ENCODE measurements around the gene PCDH9. TPM values are rescaled to one million over a fixed set of nuclear protein-coding genes. Genes with fewer than 3 reads are reported as not detected.

Gene PCDH9
- total RNA-seq, 1 experiment from 2014 or later: 0.11 TPM

DNA sequence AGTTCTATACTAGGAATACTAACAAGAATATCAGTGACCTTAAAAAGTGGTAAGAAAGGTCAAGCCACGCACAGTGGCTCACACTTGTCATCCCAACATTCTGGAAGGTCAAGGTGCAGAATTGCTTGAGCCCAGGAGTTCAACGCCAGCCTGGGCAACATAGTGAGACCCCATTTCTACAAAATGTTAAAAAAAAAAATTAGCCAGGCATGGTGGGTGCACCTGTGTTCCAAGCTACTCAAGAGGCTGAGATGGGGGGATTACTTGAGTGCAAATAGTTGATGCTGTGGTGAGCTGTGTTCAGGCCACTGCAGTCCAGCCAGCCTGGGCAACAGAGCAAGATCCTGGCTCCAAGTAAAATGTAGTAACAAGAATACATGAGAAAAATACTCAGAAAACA, 61.8 kb downstream of the PCDH9 start:
- Mint-ChIP-seq H3K4me1 (ENCODE audit: low read depth, unreplicated experiment) (no peaks in the 10 kb centered on the region), H3K4me3 (ENCODE audit: unreplicated experiment) (no peak overlapping the region), H3K9me3 (ENCODE audit: unreplicated experiment) (no peaks in the 10 kb centered on the region), H3K27me3 (ENCODE audit: insufficient read depth, unreplicated experiment) (no peaks in the 10 kb centered on the region), H3K36me3 (ENCODE audit: insufficient read depth, unreplicated experiment) (no peaks in the 10 kb centered on the region), H3K27ac (ENCODE audit: unreplicated experiment) (no peak overlapping the region)
- Histone ChIP-seq H3K36me3 (ENCODE audit: control insufficient read depth, insufficient read depth, low read length) (no peaks in the 10 kb centered on the region), H3K9me3 (no peaks in the 10 kb centered on the region), H3K4me1 (no peaks in the 10 kb centered on the region), H3K4me3 (ENCODE audit: low read depth, low read length) (no peak overlapping the region), H3K27me3 (replicated peaks; ENCODE audit: control insufficient read depth, insufficient read depth, low read length) (no peaks in the 10 kb centered on the region)
- ChIA-PET CTCF (no interaction called here), POLR2A (no interaction called here)
- TF ChIP-seq, protein P1, sequence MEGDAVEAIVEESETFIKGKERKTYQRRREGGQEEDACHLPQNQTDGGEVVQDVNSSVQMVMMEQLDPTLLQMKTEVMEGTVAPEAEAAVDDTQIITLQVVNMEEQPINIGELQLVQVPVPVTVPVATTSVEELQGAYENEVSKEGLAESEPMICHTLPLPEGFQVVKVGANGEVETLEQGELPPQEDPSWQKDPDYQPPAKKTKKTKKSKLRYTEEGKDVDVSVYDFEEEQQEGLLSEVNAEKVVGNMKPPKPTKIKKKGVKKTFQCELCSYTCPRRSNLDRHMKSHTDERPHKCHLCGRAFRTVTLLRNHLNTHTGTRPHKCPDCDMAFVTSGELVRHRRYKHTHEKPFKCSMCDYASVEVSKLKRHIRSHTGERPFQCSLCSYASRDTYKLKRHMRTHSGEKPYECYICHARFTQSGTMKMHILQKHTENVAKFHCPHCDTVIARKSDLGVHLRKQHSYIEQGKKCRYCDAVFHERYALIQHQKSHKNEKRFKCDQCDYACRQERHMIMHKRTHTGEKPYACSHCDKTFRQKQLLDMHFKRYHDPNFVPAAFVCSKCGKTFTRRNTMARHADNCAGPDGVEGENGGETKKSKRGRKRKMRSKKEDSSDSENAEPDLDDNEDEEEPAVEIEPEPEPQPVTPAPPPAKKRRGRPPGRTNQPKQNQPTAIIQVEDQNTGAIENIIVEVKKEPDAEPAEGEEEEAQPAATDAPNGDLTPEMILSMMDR (IDR thresholded peaks at IDR 0.05; ENCODE audit: insufficient read depth in 1 of 2, low read depth in 1 of 2, low read length in 1 of 2, severe bottlenecking in 1 of 2, unreplicated experiment in 1 of 2): no peak
- no TSS peak for BruUV-seq (replicated peaks)
- intact Hi-C loops (cut with micrococcal nuclease; ENCODE audit: unreplicated experiment): no loop called here
- DNase-seq: no peak

DNA sequence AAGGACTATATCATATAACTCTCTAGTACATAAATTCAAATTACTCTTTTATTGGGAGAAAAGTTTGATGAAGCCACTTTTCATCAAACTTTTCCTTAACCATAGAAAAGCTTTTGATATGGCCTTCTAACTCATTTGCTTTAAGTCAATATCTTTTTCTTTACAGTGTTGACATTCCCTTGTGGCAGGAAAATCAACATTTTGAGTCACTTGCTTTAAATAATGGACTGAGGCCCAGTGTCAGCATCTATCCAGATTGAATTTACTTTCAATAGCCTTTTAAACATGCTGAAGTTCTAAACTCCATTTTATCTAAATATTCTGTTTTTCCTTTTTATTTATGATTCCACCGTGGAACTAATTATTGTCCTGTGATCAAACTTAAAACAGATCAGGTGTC, 62.7 kb downstream of the PCDH9 start:
- H3K27me3 Mint-ChIP-seq (ENCODE audit: insufficient read depth, unreplicated experiment): no peaks in the 10 kb centered on the region
- intact Hi-C loops (cut with micrococcal nuclease; ENCODE audit: unreplicated experiment): no loop called here
- H3K4me3 ChIP-seq (ENCODE audit: low read depth, low read length): no peak overlapping the region
- POLR2A ChIA-PET: no interaction called here
- H3K36me3 ChIP-seq (ENCODE audit: control insufficient read depth, insufficient read depth, low read length): no peaks in the 10 kb centered on the region
- H3K27me3 ChIP-seq (replicated peaks; ENCODE audit: control insufficient read depth, insufficient read depth, low read length): no peaks in the 10 kb centered on the region
- TF ChIP-seq, protein P1 (IDR thresholded peaks at IDR 0.05; ENCODE audit: insufficient read depth in 1 of 2, low read depth in 1 of 2, low read length in 1 of 2, severe bottlenecking in 1 of 2, unreplicated experiment in 1 of 2): no peak
- H3K27ac Mint-ChIP-seq (ENCODE audit: unreplicated experiment): no peak overlapping the region
- CTCF ChIA-PET: no interaction called here
- H3K9me3 ChIP-seq: no peaks in the 10 kb centered on the region
- no peaks in the 10 kb centered on the region for H3K4me1 Mint-ChIP-seq (ENCODE audit: low read depth, unreplicated experiment)
- no peak overlapping the region for H3K4me3 Mint-ChIP-seq (ENCODE audit: unreplicated experiment)
- DNase-seq: no peak
- no peaks in the 10 kb centered on the region for H3K9me3 Mint-ChIP-seq (ENCODE audit: unreplicated experiment)
- H3K4me1 ChIP-seq: no peaks in the 10 kb centered on the region
- H3K36me3 Mint-ChIP-seq (ENCODE audit: insufficient read depth, unreplicated experiment): no peaks in the 10 kb centered on the region
- BruUV-seq (replicated peaks): no TSS peak

DNA sequence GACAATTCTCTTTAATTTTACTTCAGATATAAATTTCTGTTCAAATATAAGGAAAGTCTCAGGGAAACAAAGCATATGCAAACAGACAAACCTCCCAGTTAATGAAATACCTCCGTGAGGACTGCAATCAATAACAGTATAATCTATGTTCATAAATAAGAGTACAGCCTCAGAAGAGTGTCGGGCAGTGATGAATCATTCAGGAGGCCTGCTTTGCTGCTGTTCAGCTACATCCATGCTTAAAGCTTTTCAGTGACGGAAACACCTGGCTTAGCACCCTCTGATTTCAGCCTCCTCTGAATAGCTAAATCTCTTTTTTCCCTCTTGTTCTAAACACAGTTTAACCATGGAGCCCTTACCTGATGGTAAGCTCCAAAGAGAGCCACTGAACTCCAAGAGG, 69.0 kb downstream of the PCDH9 start:
- Histone ChIP-seq H3K4me3 (ENCODE audit: low read depth, low read length) (no peak overlapping the region), H3K27me3 (replicated peaks; ENCODE audit: control insufficient read depth, insufficient read depth, low read length) (no peaks in the 10 kb centered on the region), H3K36me3 (ENCODE audit: control insufficient read depth, insufficient read depth, low read length) (no peaks in the 10 kb centered on the region), H3K9me3 (no peaks in the 10 kb centered on the region), H3K4me1 (no peaks in the 10 kb centered on the region)
- H3K4me1 Mint-ChIP-seq (ENCODE audit: low read depth, unreplicated experiment): no peaks in the 10 kb centered on the region
- POLR2A ChIA-PET: no interaction called here
- no TSS peak for BruUV-seq (replicated peaks)
- no peaks in the 10 kb centered on the region for H3K9me3 Mint-ChIP-seq (ENCODE audit: unreplicated experiment)
- no peak overlapping the region for H3K4me3 Mint-ChIP-seq (ENCODE audit: unreplicated experiment)
- no peak overlapping the region for H3K27ac Mint-ChIP-seq (ENCODE audit: unreplicated experiment)
- TF ChIP-seq, protein P1 (IDR thresholded peaks at IDR 0.05; ENCODE audit: insufficient read depth in 1 of 2, low read depth in 1 of 2, low read length in 1 of 2, severe bottlenecking in 1 of 2, unreplicated experiment in 1 of 2): no peak
- intact Hi-C loops (cut with micrococcal nuclease; ENCODE audit: unreplicated experiment): no loop called here
- CTCF ChIA-PET: no interaction called here
- no peaks in the 10 kb centered on the region for H3K27me3 Mint-ChIP-seq (ENCODE audit: insufficient read depth, unreplicated experiment)
- H3K36me3 Mint-ChIP-seq (ENCODE audit: insufficient read depth, unreplicated experiment): no peaks in the 10 kb centered on the region
- DNase-seq: no peak

All from Caco-2 (cell line).